ENCODE results near the gene SLC17A9.

DNA sequence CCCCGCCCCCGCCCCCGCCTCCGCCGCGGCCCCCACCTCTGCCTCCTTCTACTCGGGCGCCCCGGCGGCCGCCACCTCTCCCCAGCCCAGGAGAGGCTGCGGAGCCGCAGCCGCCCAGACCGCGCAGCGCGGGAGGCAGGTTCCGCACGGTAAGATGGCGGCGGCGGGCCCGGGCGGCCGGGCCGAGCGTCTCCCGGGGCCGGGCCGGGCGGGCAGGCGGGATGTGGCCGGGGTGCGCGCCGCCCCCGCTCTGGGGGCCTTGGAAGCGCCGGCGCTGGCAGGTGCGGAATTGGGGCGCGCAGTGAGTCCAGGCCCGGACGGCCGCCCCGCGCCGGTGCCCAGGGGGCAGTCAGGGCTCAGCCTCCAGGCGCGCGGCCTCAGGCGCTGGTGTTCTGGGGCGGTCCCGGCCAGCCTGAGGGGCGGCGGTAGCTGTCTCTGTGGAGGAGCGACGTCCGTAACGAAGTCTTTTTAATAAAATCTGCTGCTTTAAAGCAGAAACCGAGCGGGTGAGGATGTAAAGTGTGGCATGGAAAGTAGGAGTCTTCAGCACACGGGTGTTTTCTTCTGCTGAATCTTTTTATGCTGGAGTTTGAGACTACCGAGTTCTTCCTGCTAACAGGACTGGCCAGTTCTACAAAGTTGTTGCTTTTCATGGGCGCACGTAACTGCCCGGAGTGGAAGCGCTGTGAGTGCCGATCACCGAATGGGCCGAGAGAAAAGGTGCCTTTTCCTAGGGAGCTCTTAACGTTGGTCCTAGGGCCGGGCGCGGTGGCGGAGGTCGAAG is 14.2 kb upstream of the SLC17A9 start, which contains the start of gene GID8:
- TF ChIP-seq POLR2A (IDR thresholded peaks at IDR 0.05; ENCODE audit: low read length) (no peak), GATA1 (IDR thresholded peaks at IDR 0.05; ENCODE audit: low read depth, low read length) (no peak)
